Adrenal gland (tissue), 12 donors: ENCODE measurements around the gene ZFP30. TPM values are rescaled to one million over a fixed set of nuclear protein-coding genes. Genes with fewer than 3 reads are reported as not detected.

Source experiments
- DNase-seq, 7 donors: peaks; one replicate each; pipeline ENCODE4 v3.0.0-alpha.2; 2019 to 2020
- H3K27ac ChIP-seq, 5 donors: fragments of 200-600 bp; sonication (generic) in 4 of 5; 1 replicate in 3 of 5; 2 replicates in 2 of 5; pipeline versions ENCODE4 v1.5.1 to v1.8.0; 2016 to 2020; ENCODE audit warnings: mild to moderate bottlenecking in 1 of 5
- H3K27me3 ChIP-seq: fragments of 200-600 bp; 2 replicates; pipeline ENCODE4 v1.8.0; 2021
- H3K36me3 ChIP-seq, 2 donors: fragments of 200-600 bp; replicated peaks in 1 of 2; 1 replicate in 1 of 2; 2 replicates in 1 of 2; pipeline versions ENCODE4 v1.5.1 to v1.8.0; 2018 to 2022
- H3K4me1 ChIP-seq, 2 donors: fragments of 200-600 bp; replicated peaks in 1 of 2; 1 replicate in 1 of 2; 2 replicates in 1 of 2; pipeline versions ENCODE4 v1.5.1 to v1.8.0; 2018 to 2021
- H3K4me3 ChIP-seq, 4 donors: fragments of 200-600 bp; sonication (generic) in 3 of 4; one replicate each; pipeline ENCODE4 v1.5.1; 2016 to 2018
- H3K9me3 ChIP-seq, 3 donors: fragments of 200-600 bp; sonication (generic) in 1 of 3; replicated peaks in 1 of 3; 1 replicate in 2 of 3; 2 replicates in 1 of 3; pipeline versions ENCODE4 v1.5.1 to v1.8.0; 2016 to 2021
- POLR2A ChIP-seq, 2 donors: fragments of 450-650 bp; IDR thresholded peaks; one replicate each; pipeline ENCODE4 v1.6.1; 2017; ENCODE audit warnings: antibody characterized with exemption in 2 of 2, mild to moderate bottlenecking in 2 of 2, moderate library complexity in 1 of 2
- WGBS, 4 donors: extraction: QIAGEN DNeasy Blood & Tissue Kit in 2 of 4; methylation state at CpG; one replicate each; pipeline versions ENCODE4 v1.1.5 to v1.1.7; 2013 to 2017; 5-methylcytosine and 5-hydroxymethylcytosine counted together
- intact Hi-C, 2 donors: fragments of 100-400 bp; cut with DNase I; formaldehyde crosslinking; loops; one replicate each; pipeline versions ENCODE4 v1.14.1 to v1.15.0; 2022 to 2023
- polyA plus RNA-seq, 3 donors: library from polyadenylated mRNA; stranded (reverse); fragments of 200-250 nt in 2 of 3; fragments of 350-450 nt in 1 of 3; fragmentation: Illumina TruSeq in 1 of 3; extraction: RNeasy Lipid Tissue Mini Kit (QIAGEN cat#74804) in 1 of 3; gene quantifications; one replicate each; pipeline ENCODE4 v1.2.3, GENCODE V29; 2013 to 2014
- small RNA-seq, 2 donors: library from RNA; depleted of rRNA; stranded (forward); fragments of <200 nt; gene quantifications; one replicate each; pipeline ENCODE3, GENCODE V24; 2016
- total RNA-seq, 9 donors: library from RNA; depleted of rRNA in 4 of 9; stranded (reverse); fragments of >200 nt in 4 of 9; fragments of 120-200 nt in 1 of 9; fragmentation: NEBNext Ultra II Directional in 1 of 9; extraction: Animal tissue kit (Norgen Biotek cat#: 25700) in 1 of 9; gene quantifications; one replicate each; pipeline versions ENCODE4 v1.1.0 to v1.2.4, GENCODE V29; 2013 to 2023
- TF ChIP-seq, protein P1 (sequence below), 6 experiments: fragments of 450-650 bp in 4 of 6; fragments of 200-600 bp in 2 of 6; sonication (generic) in 1 of 6; IDR thresholded peaks; 1 replicate in 5 of 6; 2 replicates in 1 of 6; pipeline versions ENCODE4 v1.5.1 to v1.8.0; 2016 to 2021; ENCODE audit warnings: antibody characterized with exemption in 6 of 6, mild to moderate bottlenecking in 2 of 6, moderate library complexity in 1 of 6
- donor health status: healthy with polysubstance abuse.
- donor health status: Bipolar disorder and iron deficiency.
- donor health status: DM: yes; HTN: yes; CAD: no.
- donor health status: DM: no; HTN: no; CAD: no.
- donor health status: DM: no; HTN: no; CAD: no.
- donor health status: DM: yes; HTN: yes; CAD: no.

The ZFP30 gene
- total and polyA plus RNA-seq, 12 donors: 3.1 to 17.6 (median 8.3) TPM

DNA sequence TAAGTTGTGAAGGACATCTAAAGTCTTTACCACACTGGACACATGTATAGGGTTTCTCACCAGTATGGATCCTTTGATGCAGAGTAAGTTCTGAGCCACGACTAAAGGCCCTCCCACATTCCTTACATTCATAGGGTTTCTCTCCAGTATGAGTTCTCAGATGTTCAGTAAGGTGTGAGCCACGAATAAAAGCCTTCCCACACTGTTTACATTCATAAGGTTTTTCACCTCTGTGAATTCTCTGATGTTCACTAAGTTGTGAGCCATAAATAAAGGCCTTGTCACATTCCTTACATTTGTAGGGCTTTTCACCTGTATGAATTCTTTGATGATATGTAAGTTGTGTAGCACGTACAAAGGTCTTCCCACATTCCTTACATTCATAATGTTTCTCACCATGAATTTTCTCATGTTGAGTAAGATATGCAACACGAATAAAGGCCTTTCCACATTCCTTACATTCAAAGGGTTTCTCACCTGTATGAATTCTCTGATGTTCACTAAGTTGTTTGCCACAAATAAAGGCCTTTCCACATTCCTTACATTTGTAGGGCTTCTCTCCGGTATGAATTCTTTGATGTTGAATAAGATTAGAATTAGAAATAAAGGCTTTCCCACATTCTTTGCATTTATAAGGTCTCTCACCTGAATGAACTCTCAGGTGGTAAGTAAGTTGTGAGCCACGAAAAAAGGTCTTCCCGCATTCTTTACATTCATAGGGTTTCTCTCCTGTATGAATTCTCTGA lies 90.5 kb downstream of the ZFP30 start:
- intact Hi-C loops: no loop called here
- no peak for DNase-seq
- peak overlapping the region in 1 of 4 donors; percentile 16 for H3K4me3 ChIP-seq
- H3K9me3 ChIP-seq: peaks cover 15 to 98% (median 57%) of the 10 kb centered on the region in 3 donors
- no peaks in the 10 kb centered on the region for H3K4me1 ChIP-seq
- H3K27me3 ChIP-seq: no peaks in the 10 kb centered on the region
- 94 to 97% (median 96%) methylated on average over 7 of the region's 7 CpGs for WGBS, 4 donors
- H3K27ac ChIP-seq: no peak overlapping the region
- no peaks in the 10 kb centered on the region for H3K36me3 ChIP-seq
- no peak for TF ChIP-seq POLR2A (IDR thresholded peaks at IDR 0.05)
- TF ChIP-seq, protein P1, sequence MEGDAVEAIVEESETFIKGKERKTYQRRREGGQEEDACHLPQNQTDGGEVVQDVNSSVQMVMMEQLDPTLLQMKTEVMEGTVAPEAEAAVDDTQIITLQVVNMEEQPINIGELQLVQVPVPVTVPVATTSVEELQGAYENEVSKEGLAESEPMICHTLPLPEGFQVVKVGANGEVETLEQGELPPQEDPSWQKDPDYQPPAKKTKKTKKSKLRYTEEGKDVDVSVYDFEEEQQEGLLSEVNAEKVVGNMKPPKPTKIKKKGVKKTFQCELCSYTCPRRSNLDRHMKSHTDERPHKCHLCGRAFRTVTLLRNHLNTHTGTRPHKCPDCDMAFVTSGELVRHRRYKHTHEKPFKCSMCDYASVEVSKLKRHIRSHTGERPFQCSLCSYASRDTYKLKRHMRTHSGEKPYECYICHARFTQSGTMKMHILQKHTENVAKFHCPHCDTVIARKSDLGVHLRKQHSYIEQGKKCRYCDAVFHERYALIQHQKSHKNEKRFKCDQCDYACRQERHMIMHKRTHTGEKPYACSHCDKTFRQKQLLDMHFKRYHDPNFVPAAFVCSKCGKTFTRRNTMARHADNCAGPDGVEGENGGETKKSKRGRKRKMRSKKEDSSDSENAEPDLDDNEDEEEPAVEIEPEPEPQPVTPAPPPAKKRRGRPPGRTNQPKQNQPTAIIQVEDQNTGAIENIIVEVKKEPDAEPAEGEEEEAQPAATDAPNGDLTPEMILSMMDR (IDR thresholded peaks at IDR 0.05): no peak

Small RNA genes within 50 kb of the gene (small RNA-seq; reads per million reads assigned to genes)
- gene SELENOKP1: 0 reads per million in 2 donors

Other genes starting within 250 kb of the ZFP30 start
- 10 to 100 TPM in 2 of 9 donors, 1 to 10 TPM in 7; 6.1 to 36.6 (median 8.5) TPM for gene ZNF569, start 188.0 kb downstream of the ZFP30 start, total RNA-seq
- 10 to 100 TPM in 1 of 3 donors, 1 to 10 TPM in 2; 2.3 to 13.0 (median 4.4) TPM for gene ZNF569, start 188.0 kb downstream of the ZFP30 start, polyA plus RNA-seq
- gene ZNF570, start 186.1 kb downstream of the ZFP30 start, total RNA-seq: 10 to 100 TPM in 1 of 9 donors, 1 to 10 TPM in 8; 5.1 to 11.6 (median 7.3) TPM
- gene ZNF570, start 186.1 kb downstream of the ZFP30 start, polyA plus RNA-seq: 1 to 10 TPM; 1.4 to 6.6 (median 2.6) TPM
- 10 to 100 TPM in 1 of 9 donors, 1 to 10 TPM in 8; 1.6 to 10.7 (median 6.0) TPM for gene ZNF793, start 148.5 kb downstream of the ZFP30 start, total RNA-seq
- 1 to 10 TPM; 3.2 to 8.4 (median 6.1) TPM for gene ZNF793, start 148.5 kb downstream of the ZFP30 start, polyA plus RNA-seq
- 10 to 100 TPM in 2 of 9 donors, 1 to 10 TPM in 7; 1.9 to 11.4 (median 6.4) TPM for gene ZNF571, start 60.7 kb downstream of the ZFP30 start, total RNA-seq
- gene ZNF571, start 60.7 kb downstream of the ZFP30 start, polyA plus RNA-seq: 1 to 10 TPM; 5.6 to 8.8 (median 6.2) TPM
- gene ZNF540, start 60.6 kb downstream of the ZFP30 start, total RNA-seq: 1 to 10 TPM; 2.3 to 7.2 (median 5.0) TPM
- 10 to 100 TPM in 1 of 3 donors, 1 to 10 TPM in 2; 5.5 to 19.2 (median 5.8) TPM for gene ZNF540, start 60.6 kb downstream of the ZFP30 start, polyA plus RNA-seq
- gene ZNF607, start 64.3 kb upstream of the ZFP30 start, total RNA-seq: 10 to 100 TPM in 2 of 9 donors, 1 to 10 TPM in 7; 3.8 to 14.9 (median 4.8) TPM
- gene ZNF607, start 64.3 kb upstream of the ZFP30 start, polyA plus RNA-seq: 1 to 10 TPM; 3.7 to 4.4 (median 4.2) TPM
- gene ZNF573, start 124.1 kb upstream of the ZFP30 start, total RNA-seq: 10 to 100 TPM in 6 of 9 donors, 1 to 10 TPM in 3; 3.4 to 19.1 (median 15.1) TPM
- 1 to 10 TPM in 2 of 3 donors, under 1 TPM in 1; 0.77 to 6.8 (median 1.9) TPM for gene ZNF573, start 124.1 kb upstream of the ZFP30 start, polyA plus RNA-seq